PC-9 (cell line): ENCODE results near the gene LONRF2. TPM values are rescaled to one million over a fixed set of nuclear protein-coding genes. Genes with fewer than 3 reads are reported as not detected.

ENCODE experiments used
- BruUV-seq: library from RNA; stranded (reverse); fragments of 400-500 nt; replicated peaks from 2 replicates; lab custom pipeline; 2021; lab: Mats Ljungman, UMichigan
- CTCF ChIA-PET: fragments of 300-600 bp; sonication (Branson Sonifier 250); formaldehyde crosslinking; loops from one replicate; lab custom pipeline; 2022; ENCODE audit warnings: antibody characterized with exemption; lab: Charles Lee
- POLR2A ChIA-PET: fragments of 300-600 bp; sonication (Branson Sonifier 250); formaldehyde crosslinking; loops from one replicate; lab custom pipeline; 2022; ENCODE audit warnings: antibody characterized with exemption; ENCODE audit not compliant: unreplicated experiment; lab: Charles Lee
- DNase-seq, 2 experiments: peaks; one replicate each; pipeline versions ENCODE4 v3.0.0 to v3.0.0-alpha.2; 2015 to 2022; ENCODE audit warnings: mixed read lengths in 1 of 2
- H2AFZ ChIP-seq: fragments of 200-600 bp; sonication (generic); 2 replicates; pipeline ENCODE4 v1.8.1; 2017; ENCODE audit warnings: antibody characterized with exemption
- H3F3A ChIP-seq: fragments of 200-600 bp; sonication (generic); 2 replicates; pipeline ENCODE4 v1.8.1; 2017; ENCODE audit warnings: antibody characterized with exemption, mild to moderate bottlenecking, low read depth; ENCODE audit not compliant: insufficient read depth
- H3K27ac ChIP-seq: fragments of 200-600 bp; sonication (generic); 2 replicates; pipeline ENCODE4 v1.6.1; 2016; ENCODE audit warnings: mixed run types
- H3K27me3 ChIP-seq: fragments of 200-600 bp; sonication (generic); 2 replicates; pipeline ENCODE4 v1.6.1; 2016; ENCODE audit warnings: low read depth, mixed run types; ENCODE audit not compliant: insufficient read depth
- H3K36me3 ChIP-seq: fragments of 200-600 bp; sonication (generic); 2 replicates; pipeline ENCODE4 v1.6.1; 2016; ENCODE audit warnings: low read depth, mixed run types
- H3K4me1 ChIP-seq: fragments of 200-600 bp; sonication (generic); replicated peaks from 2 replicates; pipeline ENCODE4 v1.6.1; 2016; ENCODE audit warnings: mixed run types; ENCODE audit not compliant: insufficient read depth
- H3K4me2 ChIP-seq: fragments of 200-600 bp; sonication (generic); 2 replicates; pipeline ENCODE4 v1.6.1; 2017; ENCODE audit warnings: mixed run types
- H3K4me3 ChIP-seq: fragments of 200-600 bp; sonication (generic); 2 replicates; pipeline ENCODE4 v1.6.1; 2016; ENCODE audit warnings: mixed run types
- H3K79me2 ChIP-seq: fragments of 200-600 bp; sonication (generic); 2 replicates; pipeline ENCODE4 v1.6.1; 2017; ENCODE audit warnings: low read depth, mixed run types
- H3K9me2 ChIP-seq: fragments of 200-600 bp; sonication (generic); 2 replicates; pipeline ENCODE4 v1.8.1; 2017; ENCODE audit warnings: mild to moderate bottlenecking; ENCODE audit not compliant: insufficient read depth
- H3K9me3 ChIP-seq: fragments of 200-600 bp; sonication (generic); 2 replicates; pipeline ENCODE4 v1.8.1; 2016; ENCODE audit warnings: low read depth; ENCODE audit not compliant: insufficient read depth
- H4K20me1 ChIP-seq: fragments of 200-600 bp; sonication (generic); 2 replicates; pipeline ENCODE4 v1.8.1; 2017; ENCODE audit not compliant: insufficient read depth
- EZH2 ChIP-seq: fragments of 200-600 bp; sonication (generic); IDR thresholded peaks from 2 replicates; pipeline ENCODE4 v1.8.0; 2017; ENCODE audit warnings: antibody characterized with exemption, low read depth
- intact Hi-C: fragments of 100-400 bp; cut with micrococcal nuclease; formaldehyde crosslinking; loops from one replicate; pipeline ENCODE4 v1.10.0; 2022; ENCODE audit not compliant: unreplicated experiment
- total RNA-seq: library from RNA; stranded (reverse); gene quantifications from 2 replicates; pipeline ENCODE4 v1.2.3, GENCODE V29; 2021
- TF ChIP-seq, protein P1 (sequence below): fragments of 200-600 bp; sonication (generic); conservative IDR thresholded peaks from 2 replicates; pipeline ENCODE4 v1.6.1; 2017; ENCODE audit warnings: mixed run types, antibody characterized with exemption, mild to moderate bottlenecking, moderate library complexity

The LONRF2 gene
- total RNA-seq, 1 experiment from 2014 or later, result not detected

DNA sequence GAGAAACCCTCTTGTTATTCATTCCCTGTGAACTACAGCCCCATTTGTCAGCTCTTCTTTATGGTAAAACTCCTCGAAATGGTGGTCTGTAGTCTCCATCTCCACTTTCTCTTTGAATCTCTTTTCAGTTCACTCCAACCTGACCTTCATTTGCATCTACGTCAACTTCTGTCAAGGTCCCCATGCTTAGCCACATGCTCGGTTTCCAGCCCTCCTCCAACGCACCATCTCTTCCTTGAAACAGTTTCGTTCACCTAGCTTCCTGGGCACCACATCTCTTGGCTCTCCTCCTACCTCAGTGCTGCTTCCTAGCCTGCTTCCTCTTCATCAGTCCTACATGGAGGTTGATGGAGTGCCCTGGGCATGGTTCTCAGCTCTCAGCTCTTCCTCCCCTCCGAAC is 98.8 kb downstream of the LONRF2 start:
- no TSS peak for BruUV-seq
- TF ChIP-seq, protein P1, sequence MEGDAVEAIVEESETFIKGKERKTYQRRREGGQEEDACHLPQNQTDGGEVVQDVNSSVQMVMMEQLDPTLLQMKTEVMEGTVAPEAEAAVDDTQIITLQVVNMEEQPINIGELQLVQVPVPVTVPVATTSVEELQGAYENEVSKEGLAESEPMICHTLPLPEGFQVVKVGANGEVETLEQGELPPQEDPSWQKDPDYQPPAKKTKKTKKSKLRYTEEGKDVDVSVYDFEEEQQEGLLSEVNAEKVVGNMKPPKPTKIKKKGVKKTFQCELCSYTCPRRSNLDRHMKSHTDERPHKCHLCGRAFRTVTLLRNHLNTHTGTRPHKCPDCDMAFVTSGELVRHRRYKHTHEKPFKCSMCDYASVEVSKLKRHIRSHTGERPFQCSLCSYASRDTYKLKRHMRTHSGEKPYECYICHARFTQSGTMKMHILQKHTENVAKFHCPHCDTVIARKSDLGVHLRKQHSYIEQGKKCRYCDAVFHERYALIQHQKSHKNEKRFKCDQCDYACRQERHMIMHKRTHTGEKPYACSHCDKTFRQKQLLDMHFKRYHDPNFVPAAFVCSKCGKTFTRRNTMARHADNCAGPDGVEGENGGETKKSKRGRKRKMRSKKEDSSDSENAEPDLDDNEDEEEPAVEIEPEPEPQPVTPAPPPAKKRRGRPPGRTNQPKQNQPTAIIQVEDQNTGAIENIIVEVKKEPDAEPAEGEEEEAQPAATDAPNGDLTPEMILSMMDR, result no peak
- TF ChIP-seq EZH2, result no peak
- Histone ChIP-seq H3K79me2 (no peaks in the 10 kb centered on the region), H3K27ac (no peak overlapping the region), H3K4me2 (no peak overlapping the region), H3K4me1 (no peaks in the 10 kb centered on the region), H2AFZ (no peak overlapping the region), H3K9me2 (0 out of 2 replicates have a peak, but pooled peaks cover 4% of the 10 kb centered on the region), H3K27me3 (peaks cover 25% of the 10 kb centered on the region; the same call in 1 of the 2 replicates), H3K4me3 (no peak overlapping the region), H3K36me3 (no peaks in the 10 kb centered on the region), H3K9me3 (no peaks in the 10 kb centered on the region), H3F3A (no peaks in the 10 kb centered on the region), H4K20me1 (no peaks in the 10 kb centered on the region)
- ChIA-PET CTCF (no interaction called here), POLR2A (no interaction called here)
- no peak for DNase-seq
- intact Hi-C loops, result no loop called here

Other genes with a start within 250 kb of the LONRF2 start
- not detected in 2 replicates for gene AFF3, start 179.9 kb downstream of the LONRF2 start, total RNA-seq
- gene CHST10, start 95.2 kb upstream of the LONRF2 start, total RNA-seq, result not detected in 2 replicates
- gene NMS, start 148.0 kb upstream of the LONRF2 start, total RNA-seq, result not detected in 2 replicates
- 22.7 and 23.5 TPM in 2 replicates for gene PDCL3, start 240.5 kb upstream of the LONRF2 start, total RNA-seq